Hypothalamus (tissue), 51 donors: ENCODE data around the gene RNF32.

Source experiments
- DNase-seq, 51 donors: peaks; one replicate each; lab custom pipeline; 2025; lab: John Stamatoyannopoulos, UW

Gene RNF32

DNA sequence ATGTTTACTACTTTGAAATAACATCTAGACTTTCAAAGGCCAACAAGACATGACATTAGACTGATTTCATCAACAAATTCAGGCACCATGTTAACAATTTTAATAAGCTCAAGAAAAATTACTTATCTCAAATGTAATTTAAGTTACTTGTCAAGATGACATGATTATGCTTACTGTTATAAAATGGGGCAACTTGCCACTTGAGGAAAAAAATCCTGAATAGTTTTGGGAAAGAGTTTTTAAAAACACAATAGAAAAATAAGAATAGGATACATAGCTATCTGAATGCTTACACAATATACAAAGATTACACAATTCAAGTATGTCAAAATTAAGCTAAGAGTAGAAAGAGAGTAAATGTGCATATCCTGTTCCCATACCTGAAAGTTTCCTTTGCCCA lies 85.4 kb downstream of the RNF32 start:
- no peak for DNase-seq
